Adipocyte (in vitro differentiated cells): ENCODE measurements around the gene RAB10.
"Not testable (repeated sequence)": the region's sequence is repeated elsewhere in the genome, so short reads cannot be mapped to it uniquely, and the experiment has no call there.

ENCODE experiments used
- DNase-seq: peaks from one replicate; pipeline ENCODE4 v3.0.0-alpha.2; 2015; ENCODE audit warnings: low read depth
- H3K27me3 ChIP-seq: replicated peaks from 2 replicates; pipeline ENCODE4 v1.7.0; 2013; ENCODE audit warnings: mild to moderate bottlenecking, low read length, moderate library complexity; ENCODE audit not compliant: control insufficient read depth, insufficient read depth
- H3K36me3 ChIP-seq: 2 replicates; pipeline ENCODE4 v1.7.0; 2013; ENCODE audit warnings: low read length, mild to moderate bottlenecking, moderate library complexity; ENCODE audit not compliant: control insufficient read depth, insufficient read depth, severe bottlenecking
- H3K4me1 ChIP-seq: 2 replicates; pipeline ENCODE4 v1.7.0; 2013; ENCODE audit warnings: mild to moderate bottlenecking, low read length, moderate library complexity; ENCODE audit not compliant: control insufficient read depth, insufficient read depth
- H3K4me3 ChIP-seq: 2 replicates; pipeline ENCODE4 v1.7.0; 2013; ENCODE audit warnings: mild to moderate bottlenecking, low read length, moderate library complexity
- H3K9ac ChIP-seq: 2 replicates; pipeline ENCODE4 v1.7.0; 2013; ENCODE audit warnings: mild to moderate bottlenecking, low read length, moderate library complexity
- H3K9me3 ChIP-seq: 2 replicates; pipeline ENCODE4 v1.7.0; 2013; ENCODE audit warnings: mild to moderate bottlenecking, low read length, moderate library complexity; ENCODE audit not compliant: control insufficient read depth

RAB10 gene

DNA sequence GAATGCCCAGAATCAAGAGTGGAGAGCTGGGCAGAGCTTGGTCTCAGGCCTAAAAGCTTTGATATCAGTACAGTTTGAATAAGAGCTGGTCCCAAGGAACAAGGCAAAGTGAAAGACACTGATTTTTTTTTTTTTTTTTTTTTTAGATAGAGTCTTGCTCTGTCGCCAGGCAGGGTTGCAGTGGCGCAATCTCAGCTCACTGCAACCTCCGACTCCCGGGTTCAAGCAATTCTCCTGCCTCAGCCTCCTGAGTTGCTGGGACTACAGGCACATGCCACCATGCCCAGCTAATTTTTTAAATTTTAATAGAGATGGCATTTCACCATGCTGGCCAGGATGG, 17.2 kb upstream of the RAB10 start:
- not testable (repeated sequence) for H3K27me3 ChIP-seq, DNase-seq, H3K36me3 ChIP-seq, H3K9me3 ChIP-seq
- Histone ChIP-seq H3K4me1 (peaks cover 37% of the 10 kb centered on the region), H3K4me3 (peak overlapping the region; percentile 51), H3K9ac (peak overlapping the region; percentile 65)

DNA sequence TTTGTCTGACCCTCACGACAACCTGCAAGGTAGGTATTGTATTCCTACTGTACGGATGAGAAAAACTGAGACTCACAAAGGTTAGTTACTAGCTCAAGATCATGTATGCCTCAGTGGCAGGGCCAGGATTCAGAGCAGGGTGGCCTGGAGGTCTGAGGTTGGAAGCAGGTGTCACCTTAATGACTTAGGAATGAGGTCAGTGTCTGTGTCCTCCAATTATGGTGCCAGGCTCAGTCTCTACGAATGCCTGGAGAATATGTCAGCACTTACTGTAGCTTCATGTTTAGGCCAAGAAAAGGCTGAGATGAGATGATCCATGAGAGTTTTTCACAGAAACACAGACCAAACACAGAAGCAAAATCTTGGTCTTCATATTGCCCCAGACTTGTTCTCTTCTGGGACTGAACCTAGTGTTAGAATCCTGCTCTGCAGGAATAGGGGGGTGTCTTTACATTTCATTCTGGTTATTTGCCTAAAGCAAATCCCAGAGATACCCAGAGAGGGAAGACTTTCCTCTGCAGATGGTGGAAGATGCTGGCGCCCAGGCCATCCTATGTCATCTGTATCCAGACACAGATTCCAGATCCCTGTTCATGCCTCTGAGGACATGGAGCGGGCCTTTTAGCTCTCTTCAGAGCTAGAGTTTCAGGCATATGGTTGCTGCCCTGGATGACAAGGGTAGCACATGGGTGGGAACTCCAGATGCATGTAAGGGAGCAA, 16.3 kb upstream of the RAB10 start:
- Histone ChIP-seq H3K4me3 (no peak overlapping the region), H3K9me3 (no peaks in the 10 kb centered on the region), H3K36me3 (no peaks in the 10 kb centered on the region), H3K9ac (no peak overlapping the region), H3K27me3 (no peaks in the 10 kb centered on the region), H3K4me1 (peaks cover 27% of the 10 kb centered on the region)
- DNase-seq, result no peak

DNA sequence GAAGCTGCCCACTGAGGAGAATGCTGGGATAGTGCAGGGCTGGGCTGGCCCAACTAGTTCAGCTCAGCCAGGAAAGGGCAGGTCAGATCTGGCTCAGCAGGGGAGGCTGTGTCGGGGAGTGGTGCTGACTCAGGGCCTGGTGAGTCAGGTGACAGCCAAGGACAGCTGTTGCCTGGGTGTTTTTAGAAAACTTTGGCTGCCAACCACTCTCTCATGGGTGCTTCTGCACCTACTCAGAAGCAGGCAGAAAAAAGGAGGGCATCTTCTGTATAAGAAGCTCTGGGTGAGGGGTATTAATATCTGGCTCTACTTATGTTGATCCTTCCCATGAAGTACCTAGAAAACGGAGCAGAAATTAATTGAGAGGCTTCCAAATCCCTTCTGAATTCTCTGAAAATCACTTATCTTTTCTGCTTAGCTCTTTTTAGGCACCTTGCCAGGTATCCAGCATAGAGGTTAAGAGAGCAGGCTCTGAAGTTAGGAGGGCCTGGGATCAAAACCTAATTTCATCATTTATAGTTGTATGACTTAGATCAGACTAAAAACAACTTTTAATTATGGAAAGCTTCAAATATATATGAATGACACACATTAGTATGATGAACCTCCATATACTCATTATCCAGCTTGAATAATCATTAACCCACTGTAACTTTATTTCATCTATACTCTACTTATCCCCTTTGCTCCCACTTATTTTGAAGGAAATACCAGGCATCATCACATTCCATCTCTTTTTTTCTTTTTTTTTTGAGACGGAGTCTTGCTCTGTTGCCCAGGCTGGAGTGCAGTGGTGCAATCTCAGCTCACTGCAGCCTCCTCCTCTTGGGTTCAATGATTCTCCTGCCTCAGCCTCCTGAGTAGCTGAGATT, 15.5 kb upstream of the RAB10 start:
- Histone ChIP-seq H3K9ac (peak overlapping the region; percentile 5), H3K27me3 (no peaks in the 10 kb centered on the region), H3K36me3 (no peaks in the 10 kb centered on the region), H3K4me3 (peak overlapping the region; percentile 5), H3K4me1 (peaks cover 25% of the 10 kb centered on the region), H3K9me3 (no peaks in the 10 kb centered on the region)
- peak; percentile 82 for DNase-seq

DNA sequence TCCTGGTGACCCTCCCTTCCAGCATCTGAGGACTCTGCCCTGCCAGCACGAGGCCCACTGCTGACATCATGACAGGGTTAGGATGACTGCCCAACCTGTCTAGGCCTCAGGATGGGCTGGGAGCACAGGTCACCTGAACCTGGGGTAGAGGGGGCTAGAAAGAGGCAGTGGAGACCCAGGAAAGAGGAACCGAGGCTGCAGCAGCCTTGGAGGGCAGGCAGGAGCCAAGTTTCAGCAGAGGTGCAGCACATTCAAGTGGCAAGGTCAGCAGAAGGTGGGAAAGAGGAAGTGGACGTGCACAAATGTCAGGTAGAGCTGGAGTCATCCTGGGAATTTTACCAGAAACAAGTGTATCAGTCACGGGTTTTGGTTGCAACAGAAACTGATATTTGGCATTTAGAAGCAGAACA, 13.6 kb upstream of the RAB10 start:
- H3K27me3 ChIP-seq, result no peaks in the 10 kb centered on the region
- H3K36me3 ChIP-seq, result no peaks in the 10 kb centered on the region
- no peaks in the 10 kb centered on the region for H3K9me3 ChIP-seq
- no peak overlapping the region for H3K4me3 ChIP-seq
- no peak for DNase-seq
- H3K9ac ChIP-seq, result no peak overlapping the region
- H3K4me1 ChIP-seq, result peaks cover 25% of the 10 kb centered on the region

DNA sequence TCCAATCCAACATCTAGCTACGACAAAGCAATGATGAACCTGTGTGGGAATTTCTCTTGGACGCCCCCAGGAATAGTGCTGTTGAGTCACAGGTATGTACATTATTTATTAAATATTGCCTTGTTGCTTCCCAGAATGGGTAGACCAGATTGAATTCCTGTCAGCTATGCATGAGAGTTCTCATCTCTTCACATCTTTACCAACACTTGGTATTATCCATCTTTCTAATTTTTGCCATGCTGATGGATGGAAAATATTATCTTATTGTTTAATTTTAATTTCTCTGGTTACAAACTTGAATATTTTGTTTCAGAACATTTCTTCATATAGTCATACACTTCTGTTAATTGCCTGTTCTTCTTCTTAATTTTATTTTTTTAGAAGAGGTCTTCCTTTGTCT, 9.6 kb upstream of the RAB10 start:
- H3K9me3 ChIP-seq, result no peaks in the 10 kb centered on the region
- no peaks in the 10 kb centered on the region for H3K4me1 ChIP-seq
- H3K36me3 ChIP-seq, result no peaks in the 10 kb centered on the region
- H3K27me3 ChIP-seq, result no peaks in the 10 kb centered on the region
- H3K9ac ChIP-seq, result no peak overlapping the region
- H3K4me3 ChIP-seq, result no peak overlapping the region
- no peak for DNase-seq

GRCh38 chr2:26025509-26025908, 8.4 kb upstream of the RAB10 start:
- no peak for DNase-seq
- no peaks in the 10 kb centered on the region for H3K36me3 ChIP-seq
- no peaks in the 10 kb centered on the region for H3K9me3 ChIP-seq
- no peaks in the 10 kb centered on the region for H3K4me1 ChIP-seq
- H3K27me3 ChIP-seq, result no peaks in the 10 kb centered on the region
- no peak overlapping the region for H3K9ac ChIP-seq
- H3K4me3 ChIP-seq, result no peak overlapping the region

GRCh38 chr2:26028083-26028482, 5.8 kb upstream of the RAB10 start:
- H3K4me1 ChIP-seq, H3K4me3 ChIP-seq, H3K9me3 ChIP-seq, H3K27me3 ChIP-seq, DNase-seq, H3K36me3 ChIP-seq, H3K9ac ChIP-seq: not testable (repeated sequence)

DNA sequence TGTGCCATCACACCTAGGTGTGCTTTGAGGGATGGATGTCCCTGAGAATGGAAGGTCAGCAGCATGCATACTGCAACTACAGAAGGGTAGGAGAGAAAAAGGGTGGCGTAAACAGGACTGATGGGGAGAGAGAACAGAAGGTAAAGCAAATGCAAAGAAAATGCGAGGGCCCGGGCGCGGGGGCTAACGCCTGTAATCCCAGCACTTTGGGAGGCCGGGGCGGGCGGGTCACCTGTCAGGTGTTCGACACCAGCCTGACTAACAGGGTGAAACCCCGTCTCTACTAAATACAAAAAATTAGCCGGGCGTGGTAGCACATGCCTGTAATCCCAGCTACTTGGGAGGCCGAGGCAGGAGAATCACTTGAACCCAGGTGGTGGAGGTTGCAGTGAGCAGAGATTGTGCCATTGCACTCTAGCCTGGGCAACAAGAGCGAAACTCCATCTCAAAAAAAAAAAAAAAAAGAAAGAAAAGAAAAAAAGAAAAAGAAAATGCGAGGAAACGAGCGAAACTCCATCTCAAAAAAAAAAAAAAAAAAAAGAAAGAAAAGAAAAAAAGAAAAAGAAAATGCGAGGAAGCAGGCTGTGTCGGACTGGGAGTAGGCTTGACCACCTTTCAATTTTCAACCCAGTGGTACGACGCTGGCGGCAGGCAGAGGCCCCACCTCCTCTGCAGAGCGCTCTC, 1.2 kb upstream of the RAB10 start:
- Histone ChIP-seq H3K4me1 (peaks cover 14% of the 10 kb centered on the region), H3K4me3 (peak overlapping the region; percentile 93), H3K9ac (peak overlapping the region; percentile 93)
- not testable (repeated sequence) for H3K9me3 ChIP-seq, H3K36me3 ChIP-seq, H3K27me3 ChIP-seq, DNase-seq

DNA sequence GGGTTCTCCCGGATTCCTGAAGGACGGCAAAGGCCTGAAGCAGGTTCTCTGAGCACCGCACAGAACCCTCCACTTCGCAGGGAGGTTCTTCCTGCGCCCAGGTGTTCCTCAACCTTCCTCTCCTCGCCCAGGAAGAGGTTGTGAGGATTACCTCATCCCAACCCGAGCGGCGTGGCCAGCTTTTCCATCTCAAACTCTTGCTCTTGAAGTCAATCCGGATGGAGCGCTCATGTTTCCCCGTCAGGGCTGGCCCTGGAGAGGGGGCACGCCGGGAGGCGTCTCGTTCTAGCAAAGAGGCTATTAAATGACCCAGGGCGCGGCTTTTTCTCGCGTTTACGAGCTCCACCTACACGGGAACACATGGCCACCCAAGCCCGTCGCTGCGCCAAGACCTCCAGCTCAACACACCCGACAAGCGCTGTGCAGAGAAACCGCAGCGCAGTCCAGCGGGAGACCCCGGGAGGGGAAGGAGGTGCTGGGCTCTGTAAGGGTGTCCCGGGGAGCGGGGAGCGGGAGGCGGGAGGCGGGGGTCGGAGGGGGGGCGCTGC, 540 bp upstream of the RAB10 start:
- peak overlapping the region; percentile 93 for H3K4me3 ChIP-seq
- peak; percentile 90 for DNase-seq
- H3K27me3 ChIP-seq, result no peaks in the 10 kb centered on the region
- H3K36me3 ChIP-seq, result no peaks in the 10 kb centered on the region
- peaks cover 14% of the 10 kb centered on the region for H3K4me1 ChIP-seq
- peak overlapping the region; percentile 93 for H3K9ac ChIP-seq
- no peaks in the 10 kb centered on the region for H3K9me3 ChIP-seq

GRCh38 chr2:26034637-26034992, 731 bp downstream of the RAB10 start:
- Histone ChIP-seq H3K9ac (peak overlapping the region; percentile 98), H3K4me1 (peaks cover 14% of the 10 kb centered on the region), H3K36me3 (no peaks in the 10 kb centered on the region), H3K4me3 (peak overlapping the region; percentile 100), H3K27me3 (no peaks in the 10 kb centered on the region), H3K9me3 (no peaks in the 10 kb centered on the region)
- DNase-seq, result peak; percentile 58

- peaks cover 1% of the 10 kb centered on the region for H3K36me3 ChIP-seq
- H3K4me1 ChIP-seq, result peaks cover 14% of the 10 kb centered on the region
- H3K4me3 ChIP-seq, result peak overlapping the region; percentile 100
- no peaks in the 10 kb centered on the region for H3K9me3 ChIP-seq
- no peaks in the 10 kb centered on the region for H3K27me3 ChIP-seq
- DNase-seq, result peak; percentile 52
- peak overlapping the region; percentile 98 for H3K9ac ChIP-seq
These were observed 1.3 kb downstream of the RAB10 start for GRCh38 chr2:26035090-26035743.
